Measurements from ENCODE around the gene SERPINB10. TPM values are rescaled to one million over a fixed set of nuclear protein-coding genes. Genes with fewer than 3 reads are reported as not detected.
A peak's percentile ranks its signal among the peaks of the same experiment; 100 is the strongest.

The SERPINB10 gene
- total and polyA plus RNA-seq, 2 of the 8 experiments (the other 6 are each of a cell fraction or from before 2014, with no cell fraction given) = not detected

- Histone ChIP-seq H3K27ac (ENCODE audit: low read depth, low read length) (no peak overlapping the region), H3K23ac (ENCODE audit: insufficient read length) (no peak overlapping the region), H4K91ac (replicated peaks; ENCODE audit: insufficient read length, low read length) (no peak overlapping the region), H4K8ac (ENCODE audit: extremely low read depth, insufficient read depth, low read length) (no peak overlapping the region), H3K79me2 (ENCODE audit: control insufficient read depth in 1 of 2, insufficient read depth in 2 of 2, low read length in 2 of 2) (no peaks in the 10 kb centered on the region), H3K9me3 (ENCODE audit: insufficient read depth in 2 of 2, low read depth in 1 of 2, low read length in 1 of 2) (no peaks in the 10 kb centered on the region), H2BK20ac (ENCODE audit: low read length) (no peak overlapping the region), H3K9ac (replicated peaks in 1 of 4; ENCODE audit: extremely low read depth in 1 of 4, low read depth in 3 of 4, low read length in 3 of 4) (no peak overlapping the region), H4K20me1 (replicated peaks in 1 of 2; ENCODE audit: control insufficient read depth in 1 of 2, insufficient read depth in 2 of 2, low read length in 2 of 2) (no peaks in the 10 kb centered on the region), H3K27me3 (replicated peaks in 1 of 4; ENCODE audit: control insufficient read depth in 3 of 4, extremely low read depth in 1 of 4, insufficient read depth in 3 of 4, low read length in 3 of 4) (peaks cover 0 to 19% (median 13%) of the 10 kb centered on the region in 4 experiments; a peak in 6 of 7 replicates), H3K4me2 (ENCODE audit: insufficient read depth in 1 of 2, low read depth in 2 of 2, low read length in 2 of 2) (no peak overlapping the region), H3K4me3 (ENCODE audit: extremely low read depth in 1 of 4, insufficient read depth in 2 of 4, low read depth in 3 of 4, low read length in 4 of 4) (no peak overlapping the region), H2BK15ac (ENCODE audit: low read length) (no peak overlapping the region), H3K18ac (ENCODE audit: extremely low read depth, low read length) (no peak overlapping the region), H3K4ac (replicated peaks; ENCODE audit: insufficient read length, low read depth, low read length) (no peak overlapping the region), H4K5ac (ENCODE audit: insufficient read length, low read depth, low read length) (no peak overlapping the region), H3K4me1 (replicated peaks in 1 of 4; ENCODE audit: control insufficient read depth in 3 of 4, insufficient read depth in 4 of 4, low read length in 3 of 4) (0 out of 7 replicates have a peak, but pooled peaks cover 0 to 3% (median 0%) of the 10 kb centered on the region in 4 experiments), H2BK5ac (ENCODE audit: low read depth, low read length) (no peak overlapping the region), H3K36me3 (ENCODE audit: control insufficient read depth in 2 of 4, insufficient read depth in 4 of 4, low read length in 3 of 4) (no peaks in the 10 kb centered on the region), H3K14ac (ENCODE audit: insufficient read length) (no peak overlapping the region), H2AK5ac (ENCODE audit: low read depth, low read length) (no peak overlapping the region), H2AFZ (ENCODE audit: low read length) (peak overlapping the region; percentile 62; the same call in 1 of the 2 replicates), H3K23me2 (ENCODE audit: low read depth, low read length) (peaks cover 8% of the 10 kb centered on the region; the same call in 1 of the 2 replicates), H3K56ac (replicated peaks; ENCODE audit: insufficient read length, low read depth, low read length) (no peak overlapping the region), H2BK12ac (ENCODE audit: low read depth, low read length) (no peak overlapping the region), H2BK120ac (replicated peaks; ENCODE audit: low read depth, low read length) (no peak overlapping the region), H3K79me1 (ENCODE audit: low read depth, low read length) (no peaks in the 10 kb centered on the region)
- no peak for DNase-seq (ENCODE audit: low read depth in 1 of 2, low spot score in 2 of 2)
- ChIA-PET CTCF (ENCODE audit: partially characterized antibody) (interaction anchor here (1.1 to 2.9 kb wide), 4 partner anchors 15 to 98 kb away, joined by 3 to 10 read pairs (median 6); no protein-coding TSS in a partner anchor), POLR2A (ENCODE audit: partially characterized antibody) (no interaction called here)
- FAIRE-seq = no peak
- TF ChIP-seq ATF2 (IDR thresholded peaks at IDR 0.05; ENCODE audit: low read length) = no peak
- WGBS, 2 experiments (ENCODE audit: extremely low coverage in 1 of 2, insufficient coverage in 1 of 2, insufficient read length in 1 of 2, insufficient replicate concordance in 2 of 2, low coverage in 1 of 2, low lambda C conversion rate in 2 of 2, missing lambda C conversion rate in 1 of 2) = 95% methylated on average over 8 of the region's 8 CpGs; no CpG with 5 or more reads in 1 of the 2 experiments
Observed at GRCh38 chr18:63940008-63940407, 32.2 kb downstream of the SERPINB10 start.

All from H1 (cell line).